GM23248 (cell line): ENCODE data around the gene PIEZO1. TPM values are rescaled to one million over a fixed set of nuclear protein-coding genes. Genes with fewer than 3 reads are reported as not detected.
A peak's percentile ranks its signal among the peaks of the same experiment; 100 is the strongest.
"Not testable (repeated sequence)": the region's sequence is repeated elsewhere in the genome, so short reads cannot be mapped to it uniquely, and the experiment has no call there.

Experiments used
- DNase-seq: peaks from one replicate; pipeline ENCODE4 v3.0.0-alpha.2; 2015
- H2AFZ ChIP-seq: fragments of 200-600 bp; sonication (generic); 2 replicates; pipeline ENCODE4 v1.6.1; 2016; ENCODE audit warnings: antibody characterized with exemption
- H3F3A ChIP-seq: fragments of 200-600 bp; sonication (generic); 2 replicates; pipeline ENCODE4 v1.6.1; 2016; ENCODE audit warnings: mild to moderate bottlenecking, antibody characterized with exemption, mixed run types; ENCODE audit not compliant: insufficient read depth
- H3K27ac ChIP-seq: fragments of 200-600 bp; sonication (generic); 2 replicates; pipeline ENCODE4 v1.5.1; 2016; ENCODE audit warnings: mild to moderate bottlenecking
- H3K27me3 ChIP-seq: fragments of 200-600 bp; sonication (generic); replicated peaks from 2 replicates; pipeline ENCODE4 v1.6.1; 2016; ENCODE audit warnings: mild to moderate bottlenecking; ENCODE audit not compliant: insufficient read depth
- H3K36me3 ChIP-seq: fragments of 200-600 bp; sonication (generic); 2 replicates; pipeline ENCODE4 v1.6.1; 2016; ENCODE audit warnings: low read depth, mild to moderate bottlenecking
- H3K4me1 ChIP-seq: fragments of 200-600 bp; sonication (generic); 2 replicates; pipeline ENCODE4 v1.6.1; 2016; ENCODE audit warnings: mild to moderate bottlenecking; ENCODE audit not compliant: insufficient read depth
- H3K4me2 ChIP-seq: fragments of 200-600 bp; sonication (generic); one replicate; pipeline ENCODE4 v1.6.1; 2016; ENCODE audit warnings: mild to moderate bottlenecking; ENCODE audit not compliant: unreplicated experiment
- H3K4me3 ChIP-seq: fragments of 200-600 bp; sonication (generic); 2 replicates; pipeline ENCODE4 v1.5.1; 2016; ENCODE audit warnings: mild to moderate bottlenecking
- H3K79me2 ChIP-seq: fragments of 200-600 bp; sonication (generic); 2 replicates; pipeline ENCODE4 v1.6.1; 2016; ENCODE audit warnings: mild to moderate bottlenecking; ENCODE audit not compliant: insufficient read depth
- H3K9ac ChIP-seq: fragments of 200-600 bp; sonication (generic); 2 replicates; pipeline ENCODE4 v1.6.1; 2016; ENCODE audit warnings: mild to moderate bottlenecking
- H3K9me2 ChIP-seq: fragments of 200-600 bp; sonication (generic); 2 replicates; pipeline ENCODE4 v1.6.1; 2016; ENCODE audit warnings: mixed run types, mild to moderate bottlenecking, moderate library complexity; ENCODE audit not compliant: insufficient read depth
- H3K9me3 ChIP-seq: fragments of 200-600 bp; sonication (generic); one replicate; pipeline ENCODE4 v1.6.1; 2017; ENCODE audit warnings: low read depth
- H4K20me1 ChIP-seq: fragments of 200-600 bp; sonication (generic); 2 replicates; pipeline ENCODE4 v1.6.0; 2016; ENCODE audit not compliant: insufficient read depth
- EZH2 ChIP-seq: fragments of 200-600 bp; sonication (generic); IDR thresholded peaks from 2 replicates; pipeline ENCODE4 v1.6.1; 2018; ENCODE audit warnings: antibody characterized with exemption, mild to moderate bottlenecking; ENCODE audit not compliant: insufficient read depth, poor library complexity, severe bottlenecking
- EZH2phosphoT487 ChIP-seq: fragments of 200-600 bp; sonication (generic); IDR thresholded peaks from 2 replicates; pipeline ENCODE4 v1.6.1; 2018; ENCODE audit warnings: antibody characterized with exemption, moderate library complexity, mild to moderate bottlenecking, low read depth; ENCODE audit not compliant: insufficient read depth
- WGBS, 2 experiments: methylation state at CpG; one replicate each; pipeline ENCODE4 v1.1.6; 2015 to 2017; ENCODE audit warnings: low lambda C conversion rate in 2 of 2, low coverage in 1 of 2; ENCODE audit errors: missing lambda C conversion rate in 2 of 2; 5-methylcytosine and 5-hydroxymethylcytosine counted together
- in situ Hi-C: fragments of 300-500 bp; cut with MboI; formaldehyde crosslinking; loops from 2 replicates; pipeline ENCODE4 v1.15.0; 2020
- polyA plus RNA-seq: library from polyadenylated mRNA; unstranded; fragments of >200 nt; fragmentation: Nextera tagmentation; extraction: Ambion mirVana; gene quantifications from 2 replicates; pipeline ENCODE4 v1.2.1, GENCODE V29; 2016
- total RNA-seq: library from RNA; depleted of rRNA; stranded (reverse); fragments of >200 nt; shearing (Covaris generic); gene quantifications from 2 replicates; pipeline ENCODE4 v1.2.3, GENCODE V29; 2014

PIEZO1 gene
- total and polyA plus RNA-seq, 2 experiments from 2014 or later, result 95.3 to 223 TPM

- peak overlapping the region; percentile 69 for H3K9ac ChIP-seq
- H3K4me2 ChIP-seq, result peak overlapping the region; percentile 56
Measured at GRCh38 chr16:88792078-88792550, 7.1 kb upstream of the PIEZO1 start.

GRCh38 chr16:88790312-88791211 lies 5.5 kb upstream of the PIEZO1 start:
- no peak for TF ChIP-seq EZH2phosphoT487
- TF ChIP-seq EZH2, result no peak
- H3K9ac ChIP-seq, result peak overlapping the region; percentile 77
- H3K4me2 ChIP-seq, result peak overlapping the region; percentile 95
- H3F3A ChIP-seq, result peaks cover 10% of the 10 kb centered on the region; the same call in 1 of the 2 replicates
- in situ Hi-C loops, result no loop called here
- no peaks in the 10 kb centered on the region for H4K20me1 ChIP-seq
- no peaks in the 10 kb centered on the region for H3K36me3 ChIP-seq
- 0 out of 2 replicates have a peak, but pooled peaks cover 13% of the 10 kb centered on the region for H3K79me2 ChIP-seq
- no peaks in the 10 kb centered on the region for H3K27me3 ChIP-seq
- peak; percentile 85 for DNase-seq
- H3K4me1 ChIP-seq, result peaks cover 25% of the 10 kb centered on the region
- no peaks in the 10 kb centered on the region for H3K9me3 ChIP-seq
- H3K4me3 ChIP-seq, result peak overlapping the region; percentile 61
- 22 to 27% methylated on average over 19 to 24 of the region's 24 CpGs for WGBS, 2 experiments
- H3K9me2 ChIP-seq, result no peaks in the 10 kb centered on the region
- H3K27ac ChIP-seq, result peak overlapping the region; percentile 83
- H2AFZ ChIP-seq, result peak overlapping the region; percentile 93

More at GRCh38 chr16:88792078-88792550, 7.1 kb upstream of the PIEZO1 start:
- Histone ChIP-seq H2AFZ (0 out of 2 replicates have a peak overlapping the region, but pooled peaks have one; percentile 25), H3K27ac (peak overlapping the region; percentile 71), H3F3A (peaks cover 10% of the 10 kb centered on the region; the same call in 1 of the 2 replicates), H4K20me1 (no peaks in the 10 kb centered on the region), H3K9me2 (no peaks in the 10 kb centered on the region), H3K27me3 (no peaks in the 10 kb centered on the region), H3K36me3 (no peaks in the 10 kb centered on the region), H3K9me3 (no peaks in the 10 kb centered on the region), H3K4me3 (peak overlapping the region; percentile 39; the same call in 1 of the 2 replicates), H3K4me1 (peaks cover 25% of the 10 kb centered on the region), H3K79me2 (0 out of 2 replicates have a peak, but pooled peaks cover 13% of the 10 kb centered on the region)
- TF ChIP-seq EZH2phosphoT487, result no peak
- TF ChIP-seq EZH2, result no peak
- DNase-seq, result peak; percentile 91
- WGBS, 2 experiments, result 2 to 4% methylated on average over 10 to 12 of the region's 13 CpGs
- in situ Hi-C loops, result no loop called here

GRCh38 chr16:88789594-88789993 lies 4.6 kb upstream of the PIEZO1 start:
- no peaks in the 10 kb centered on the region for H3K27me3 ChIP-seq
- TF ChIP-seq EZH2 (no peak), EZH2phosphoT487 (no peak)
- no peak for DNase-seq
- no peak overlapping the region for H3K4me2 ChIP-seq
- in situ Hi-C loops, result no loop called here
- H4K20me1 ChIP-seq, result no peaks in the 10 kb centered on the region
- no peaks in the 10 kb centered on the region for H3K36me3 ChIP-seq
- H3K9ac ChIP-seq, result peak overlapping the region; percentile 77; the same call in 1 of the 2 replicates
- peaks cover 10% of the 10 kb centered on the region; the same call in 1 of the 2 replicates for H3F3A ChIP-seq
- H3K9me2 ChIP-seq, result no peaks in the 10 kb centered on the region
- no peak overlapping the region for H2AFZ ChIP-seq
- H3K27ac ChIP-seq, result no peak overlapping the region
- H3K4me3 ChIP-seq, result no peak overlapping the region
- H3K79me2 ChIP-seq, result 0 out of 2 replicates have a peak, but pooled peaks cover 13% of the 10 kb centered on the region
- H3K9me3 ChIP-seq, result no peaks in the 10 kb centered on the region
- 85 to 96% methylated on average over 6 to 7 of the region's 7 CpGs for WGBS, 2 experiments
- peaks cover 25% of the 10 kb centered on the region for H3K4me1 ChIP-seq

- not testable (repeated sequence) for H3K4me3 ChIP-seq
- WGBS, 2 experiments, result 94 to 98% methylated on average over 7 to 8 of the region's 8 CpGs
Measured at GRCh38 chr16:88788749-88789148, 3.7 kb upstream of the PIEZO1 start.

More at GRCh38 chr16:88788749-88789148, 3.7 kb upstream of the PIEZO1 start:
- H3K9me3 ChIP-seq, H3K4me2 ChIP-seq, H3K27ac ChIP-seq, H3K9me2 ChIP-seq, H3K27me3 ChIP-seq, H3K9ac ChIP-seq, H4K20me1 ChIP-seq, in situ Hi-C loops, H3K36me3 ChIP-seq, DNase-seq, H2AFZ ChIP-seq: not testable (repeated sequence)
- Histone ChIP-seq H3K4me1 (peaks cover 25% of the 10 kb centered on the region), H3K79me2 (peaks cover 18% of the 10 kb centered on the region), H3F3A (peaks cover 11% of the 10 kb centered on the region)
